Keratinocyte (primary cell): ENCODE measurements around the gene POPDC2. TPM values are rescaled to one million over a fixed set of nuclear protein-coding genes. Genes with fewer than 3 reads are reported as not detected.
A peak's percentile ranks its signal among the peaks of the same experiment; 100 is the strongest.

Experiments
- DNase-seq: peaks from one replicate; pipeline ENCODE4 v3.0.0-alpha.2; 2011; ENCODE audit warnings: low read depth, missing footprints, low spot score
- FAIRE-seq: peaks from 2 replicates; lab custom pipeline; 2011; peaks lifted over from hg19 to GRCh38; lab: Jason Lieb, UNC
- H2AFZ ChIP-seq: 2 replicates; pipeline ENCODE4 v1.6.0; 2012; ENCODE audit warnings: low read length, control low read depth, inconsistent platforms; ENCODE audit not compliant: control insufficient read depth
- H3K27ac ChIP-seq: 2 replicates; pipeline ENCODE4 v1.5.1; 2011; ENCODE audit warnings: low read length; ENCODE audit not compliant: control insufficient read depth, insufficient read depth
- H3K27me3 ChIP-seq: 3 replicates; pipeline ENCODE4 v1.6.0; 2011; ENCODE audit warnings: low read length; ENCODE audit not compliant: control insufficient read depth, insufficient read depth; ENCODE audit errors: extremely low read depth
- H3K36me3 ChIP-seq, 2 experiments: 2 replicates in 1 of 2; 3 replicates in 1 of 2; pipeline ENCODE4 v1.5.1; 2011; ENCODE audit warnings: low read length in 2 of 2, mild to moderate bottlenecking in 1 of 2; ENCODE audit not compliant: control insufficient read depth in 2 of 2, insufficient read depth in 2 of 2; ENCODE audit errors: extremely low read depth in 1 of 2
- H3K4me1 ChIP-seq: 3 replicates; pipeline ENCODE4 v1.5.1; 2011; ENCODE audit warnings: low read length; ENCODE audit not compliant: control insufficient read depth, insufficient read depth; ENCODE audit errors: extremely low read depth
- H3K4me2 ChIP-seq: 3 replicates; pipeline ENCODE4 v1.6.0; 2011; ENCODE audit warnings: low read depth, low read length; ENCODE audit not compliant: control insufficient read depth, insufficient read depth; ENCODE audit errors: extremely low read depth
- H3K4me3 ChIP-seq, 3 experiments: fragments of 200-600 bp in 1 of 3; sonication (generic) in 1 of 3; 2 replicates in 2 of 3; 3 replicates in 1 of 3; pipeline ENCODE4 v1.5.1; 2011 to 2016; ENCODE audit warnings: low read length in 3 of 3, mild to moderate bottlenecking in 3 of 3, control low read depth in 2 of 3, inconsistent platforms in 1 of 3, low read depth in 1 of 3, mixed read lengths in 1 of 3, mixed run types in 1 of 3, moderate library complexity in 1 of 3; ENCODE audit not compliant: control insufficient read depth in 2 of 3, insufficient read depth in 2 of 3; ENCODE audit errors: extremely low read depth in 1 of 3
- H3K79me2 ChIP-seq: 2 replicates; pipeline ENCODE4 v1.6.0; 2012; ENCODE audit warnings: low read length; ENCODE audit not compliant: control insufficient read depth, insufficient read depth
- H3K9ac ChIP-seq: 3 replicates; pipeline ENCODE4 v1.6.0; 2011; ENCODE audit warnings: low read length; ENCODE audit not compliant: control insufficient read depth, insufficient read depth; ENCODE audit errors: extremely low read depth
- H3K9me1 ChIP-seq: 3 replicates; pipeline ENCODE4 v1.6.0; 2011; ENCODE audit warnings: low read length; ENCODE audit not compliant: control insufficient read depth, insufficient read depth; ENCODE audit errors: extremely low read depth
- H3K9me3 ChIP-seq: 2 replicates; pipeline ENCODE4 v1.5.1; 2012; ENCODE audit warnings: low read depth, low read length; ENCODE audit not compliant: control insufficient read depth
- H4K20me1 ChIP-seq: 3 replicates; pipeline ENCODE4 v1.6.0; 2011; ENCODE audit warnings: low read length; ENCODE audit not compliant: control insufficient read depth, insufficient read depth; ENCODE audit errors: extremely low read depth
- CTCF ChIP-seq, 3 experiments: IDR thresholded peaks in 1 of 3; conservative IDR thresholded peaks in 1 of 3; optimal IDR thresholded peaks in 1 of 3; 2 replicates in 2 of 3; 3 replicates in 1 of 3; pipeline versions ENCODE3 to v1.5.1; 2011; ENCODE audit warnings: low read length in 3 of 3, mild to moderate bottlenecking in 3 of 3, moderate library complexity in 2 of 3, control low read depth in 1 of 3, inconsistent platforms in 1 of 3; ENCODE audit not compliant: insufficient read depth in 2 of 3; ENCODE audit errors: extremely low read depth in 1 of 3
- EZH2 ChIP-seq: IDR thresholded peaks from one replicate; pipeline ENCODE4 v1.6.1; 2012; ENCODE audit warnings: inconsistent platforms, mild to moderate bottlenecking, low read length, moderate library complexity
- dilution Hi-C: fragments of 300-500 bp; cut with MboI; formaldehyde crosslinking; loops from one replicate; pipeline ENCODE4 v1.7.0; 2020; ENCODE audit warnings: low sequenced_read_pairs; ENCODE audit not compliant: extremely low pct_ligation_motif_present
- polyA plus RNA-seq, 5 experiments: library from polyadenylated mRNA; depleted of rRNA in 3 of 5; stranded (reverse) in 3 of 5; stranded (forward) in 1 of 5; unstranded in 1 of 5; fragments of >200 nt; gene quantifications; 1 replicate in 1 of 5; 2 replicates in 3 of 5; 3 replicates in 1 of 5; pipeline versions ENCODE4 v1.2.1 to v1.2.3, GENCODE V29; 2011 to 2012; ENCODE audit warnings: missing spikeins in 2 of 5, low read depth in 1 of 5, low replicate concordance in 1 of 5

POPDC2 gene
- polyA plus RNA-seq, 1 donor (not counting 4 experiments of a cell fraction or from before 2014, with no cell fraction given): 0.87 TPM

- H3K4me2 ChIP-seq: peak within 1 kb of the TSS; percentile 83
- dilution Hi-C loops: no loop called here
- peak within 1 kb of the TSS; percentile 74 for H3K9ac ChIP-seq
Observed at GRCh38 chr3:119676771-119677640, 16.6 kb upstream of the POPDC2 start, which contains the start of gene COX17. TSS of gene COX17 (minus strand) at chr3:119677406. CDS start at chr3:119677310, 96 bp downstream.

GRCh38 chr3:119676020-119676419, 15.6 kb upstream of the POPDC2 start:
- peaks cover 6 to 8% of the 10 kb centered on the region in 2 experiments for H3K36me3 ChIP-seq
- no peak for TF ChIP-seq EZH2
- TF ChIP-seq CTCF (optimal IDR thresholded peaks at IDR 0.05 in 1 of 3, IDR thresholded peaks at IDR 0.05 in 1 of 3, conservative IDR thresholded peaks at IDR 0.05 in 1 of 3; ENCODE audit: extremely low read depth in 1 of 3, insufficient read depth in 2 of 3, low read length in 3 of 3): no peak
- H3K4me3 ChIP-seq: peak overlapping the region; percentile 64 to 82 (median 67)
- no peaks in the 10 kb centered on the region for H3K27me3 ChIP-seq
- no peak overlapping the region for H2AFZ ChIP-seq
- no peak overlapping the region for H3K27ac ChIP-seq
- H3K4me2 ChIP-seq: peak overlapping the region; percentile 78
- no peaks in the 10 kb centered on the region for H3K9me1 ChIP-seq
- peak overlapping the region; percentile 47 for H3K9ac ChIP-seq
- H4K20me1 ChIP-seq: no peaks in the 10 kb centered on the region
- peaks cover 11% of the 10 kb centered on the region for H3K4me1 ChIP-seq
- no peaks in the 10 kb centered on the region for H3K9me3 ChIP-seq
- H3K79me2 ChIP-seq: peaks cover 13% of the 10 kb centered on the region
- FAIRE-seq (no peak), DNase-seq (no peak)
- dilution Hi-C loops: no loop called here

More at GRCh38 chr3:119676771-119677640, 16.6 kb upstream of the POPDC2 start, which contains the start of gene COX17:
- Histone ChIP-seq H4K20me1 (no peaks in the 10 kb centered on the region), H2AFZ (peak within 1 kb of the TSS; percentile 91), H3K79me2 (peaks cover 13% of the 10 kb centered on the region), H3K4me3 (peak within 1 kb of the TSS; percentile 64 to 82 (median 72)), H3K27ac (peak within 1 kb of the TSS; percentile 69), H3K9me3 (no peaks in the 10 kb centered on the region), H3K4me1 (peaks cover 11% of the 10 kb centered on the region), H3K27me3 (no peaks in the 10 kb centered on the region), H3K9me1 (no peaks in the 10 kb centered on the region), H3K36me3 (peaks cover 6 to 8% of the 10 kb centered on the region in 2 experiments)
- peak; percentile 87 for FAIRE-seq
- TF ChIP-seq EZH2 (no peak), CTCF (optimal IDR thresholded peaks at IDR 0.05 in 1 of 3, IDR thresholded peaks at IDR 0.05 in 1 of 3, conservative IDR thresholded peaks at IDR 0.05 in 1 of 3; ENCODE audit: extremely low read depth in 1 of 3, insufficient read depth in 2 of 3, low read length in 3 of 3) (no peak)
- peak; percentile 88 for DNase-seq
